Effector memory CD8-positive, alpha-beta T cell (primary cell): ENCODE results near the gene BCAS4.

Experiments used
- ATAC-seq: fragments of 150-1000 bp; cut with Tn5 transposase; replicated peaks from 2 replicates; pipeline ENCODE4 v1.10.0; 2021; ENCODE audit warnings: mild to moderate bottlenecking, moderate library complexity
- DNase-seq, 3 experiments: peaks; one replicate each; pipeline ENCODE4 v3.0.0; 2021
- H3K27ac Mint-ChIP-seq, 2 donors: one replicate each; pipeline ENCODE4 v1.8.0; 2022; ENCODE audit warnings: mild to moderate bottlenecking in 2 of 2, mixed read lengths in 2 of 2, moderate library complexity in 2 of 2
- H3K27me3 Mint-ChIP-seq, 2 donors: one replicate each; pipeline ENCODE4 v1.8.0; 2022; ENCODE audit warnings: mixed read lengths in 2 of 2
- H3K36me3 Mint-ChIP-seq: one replicate; pipeline ENCODE4 v1.8.0; 2022; ENCODE audit warnings: mild to moderate bottlenecking, moderate library complexity, mixed read lengths; ENCODE audit not compliant: insufficient read depth
- H3K4me1 Mint-ChIP-seq, 2 donors: one replicate each; pipeline ENCODE4 v1.8.0; 2022; ENCODE audit warnings: low read depth in 2 of 2, mixed read lengths in 2 of 2
- H3K4me3 Mint-ChIP-seq, 2 donors: one replicate each; pipeline ENCODE4 v1.8.0; 2022; ENCODE audit warnings: mild to moderate bottlenecking in 2 of 2, mixed read lengths in 2 of 2, moderate library complexity in 2 of 2
- H3K9me3 Mint-ChIP-seq, 2 donors: one replicate each; pipeline ENCODE4 v1.8.0; 2022; ENCODE audit warnings: mixed read lengths in 2 of 2

BCAS4 gene

DNA sequence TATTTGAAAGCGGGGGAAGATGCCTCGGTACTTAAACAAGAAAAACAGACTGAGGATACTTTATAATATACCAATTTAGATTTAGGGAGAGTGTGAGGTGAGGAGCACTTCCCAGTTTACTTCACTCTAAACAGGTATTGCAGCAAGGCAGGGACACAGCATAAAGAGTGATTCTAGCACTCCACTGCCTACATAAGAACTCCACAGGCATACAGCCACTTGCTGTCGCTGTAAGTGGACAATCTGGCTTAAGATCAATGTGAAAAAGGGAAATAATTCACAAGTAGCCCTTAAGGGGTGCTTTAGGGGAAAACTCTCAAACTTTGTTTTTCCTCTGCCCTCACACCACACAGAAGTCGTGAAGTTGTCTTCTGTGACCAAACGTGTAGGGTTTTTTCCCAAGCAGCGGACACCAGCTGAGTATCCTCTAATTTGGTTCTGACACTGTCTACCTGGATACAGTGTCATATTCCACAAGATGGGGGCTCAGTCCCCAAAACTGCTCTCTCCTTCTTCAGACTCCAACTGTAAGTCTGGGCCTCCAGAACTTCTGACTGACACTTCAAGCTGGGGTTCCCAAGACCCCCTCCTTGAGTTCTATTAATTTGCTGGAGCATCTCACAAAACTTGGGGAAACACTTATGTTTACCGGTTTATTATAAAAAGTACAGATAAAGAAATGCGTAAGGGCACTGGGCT is 127.1 kb downstream of the BCAS4 start:
- Mint-ChIP-seq H3K4me1 (peaks cover 42 to 73% of the 10 kb centered on the region in 2 donors), H3K36me3 (peaks cover 29% of the 10 kb centered on the region), H3K27me3 (no peaks in the 10 kb centered on the region), H3K9me3 (no peaks in the 10 kb centered on the region), H3K4me3 (peak overlapping the region in 1 of 2 donors; percentile 20), H3K27ac (peak overlapping the region; percentile 63 to 77)
- ATAC-seq = no peak
- DNase-seq = no peak

GRCh38 chr20:50924261-50924920 is 129.5 kb downstream of the BCAS4 start:
- DNase-seq (no peak), ATAC-seq (no peak)
- H3K4me1 Mint-ChIP-seq = peaks cover 47 to 74% of the 10 kb centered on the region in 2 donors
- H3K27me3 Mint-ChIP-seq = no peaks in the 10 kb centered on the region
- H3K9me3 Mint-ChIP-seq = no peaks in the 10 kb centered on the region
- H3K27ac Mint-ChIP-seq = peak overlapping the region; percentile 20 to 85
- peak overlapping the region in 1 of 2 donors; percentile 33 for H3K4me3 Mint-ChIP-seq
- H3K36me3 Mint-ChIP-seq = peaks cover 35% of the 10 kb centered on the region

GRCh38 chr20:50926530-50926929 is 131.7 kb downstream of the BCAS4 start:
- no peak for ATAC-seq
- Mint-ChIP-seq H3K27me3 (no peaks in the 10 kb centered on the region), H3K27ac (peak overlapping the region in 1 of 2 donors; percentile 85), H3K36me3 (peaks cover 52% of the 10 kb centered on the region), H3K9me3 (no peaks in the 10 kb centered on the region), H3K4me1 (peaks cover 46 to 61% of the 10 kb centered on the region in 2 donors), H3K4me3 (peak overlapping the region in 1 of 2 donors; percentile 50)
- DNase-seq = no peak
